ENCODE data around the gene RNU4-1. TPM values are rescaled to one million over a fixed set of nuclear protein-coding genes. Genes with fewer than 3 reads are reported as not detected.
"Not testable (repeated sequence)": the region's sequence is repeated elsewhere in the genome, so short reads cannot be mapped to it uniquely, and the experiment has no call there.

The RNU4-1 gene
- total and polyA plus RNA-seq, 2 donors (not counting 3 experiments of a cell fraction or from before 2014, with no cell fraction given) = under 0.01 to 2,141 TPM

DNA sequence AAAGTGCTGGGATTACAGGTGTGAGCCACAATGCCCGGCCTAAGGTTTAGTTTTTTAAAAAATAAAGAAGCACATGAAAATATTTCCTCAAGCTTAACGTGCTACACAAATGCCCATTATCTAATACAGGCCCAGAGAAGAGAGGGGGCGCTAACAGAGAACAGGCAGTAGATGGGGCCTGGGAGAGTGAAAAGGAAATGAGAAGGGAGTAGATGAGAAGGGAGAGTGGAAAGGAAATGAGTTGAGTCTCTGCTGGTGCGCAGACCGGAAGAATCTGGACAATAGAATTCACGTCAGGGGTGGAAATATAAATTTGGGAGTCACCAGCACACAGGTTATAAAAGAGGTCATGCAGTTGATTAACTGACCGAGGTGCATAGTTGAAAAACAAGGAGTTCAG, 38.2 kb downstream of the RNU4-1 start:
- dilution Hi-C loops (cut with MboI; ENCODE audit: extremely low pct_ligation_motif_present, low sequenced_read_pairs) = no loop called here
- no peaks in the 10 kb centered on the region for H3K9me1 ChIP-seq (replicated peaks; ENCODE audit: control insufficient read depth, extremely low read depth, insufficient read depth, low read length)
- peak overlapping the region; percentile 73 for H3K4me2 ChIP-seq (ENCODE audit: insufficient read depth, low read length)
- FAIRE-seq (peak; percentile 87), DNase-seq (ENCODE audit: low read depth, low spot score) (peak; percentile 90)
- H3K4me1 ChIP-seq (ENCODE audit: control insufficient read depth, extremely low read depth, insufficient read depth, low read length) = peaks cover 66% of the 10 kb centered on the region
- BruUV-seq (replicated peaks) = no TSS peak
- H3K79me2 ChIP-seq (ENCODE audit: control insufficient read depth, insufficient read depth, low read length) = peaks cover 88% of the 10 kb centered on the region
- intact Hi-C loops (cut with micrococcal nuclease) = no loop called here
- H2AFZ ChIP-seq (ENCODE audit: low read depth, low read length) = no peak overlapping the region
- H3K9me3 ChIP-seq (replicated peaks; ENCODE audit: control insufficient read depth, insufficient read depth, low read length) = no peaks in the 10 kb centered on the region
- CTCF ChIA-PET = interaction anchor here (1.3 to 33.5 kb wide), 4 partner anchors 3 to 53 kb away, joined by 7 to 1402 read pairs (median 906); partner anchors contain the start of genes PXN and RPLP0
- H3K27me3 ChIP-seq (ENCODE audit: control insufficient read depth in 2 of 2, insufficient read depth in 2 of 2, low read length in 2 of 2) = no peaks in the 10 kb centered on the region
- TF ChIP-seq FOS (IDR thresholded peaks at IDR 0.05; ENCODE audit: borderline replicate concordance, insufficient read depth, low read length) (peak; percentile 70), JUN (IDR thresholded peaks at IDR 0.05; ENCODE audit: borderline replicate concordance, insufficient read depth, insufficient read length, low read depth) (peak; percentile 73), CTCF (IDR thresholded peaks at IDR 0.05; ENCODE audit: extremely low read depth in 1 of 2, insufficient read depth in 1 of 2, low read depth in 1 of 2, low read length in 2 of 2) (peak; percentile 51 to 59), POLR2A (IDR thresholded peaks at IDR 0.05; ENCODE audit: low read depth, low read length) (peak; percentile 19)
- TF ChIP-seq, protein P1, sequence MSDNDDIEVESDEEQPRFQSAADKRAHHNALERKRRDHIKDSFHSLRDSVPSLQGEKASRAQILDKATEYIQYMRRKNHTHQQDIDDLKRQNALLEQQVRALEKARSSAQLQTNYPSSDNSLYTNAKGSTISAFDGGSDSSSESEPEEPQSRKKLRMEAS (IDR thresholded peaks at IDR 0.05; ENCODE audit: insufficient read depth, insufficient read length) = no peak
- peak overlapping the region; percentile 58 for H3K9ac ChIP-seq (replicated peaks; ENCODE audit: extremely low read depth, insufficient read depth, low read length)
- H3K4me3 ChIP-seq (replicated peaks in 1 of 3; ENCODE audit: insufficient read depth in 1 of 3, low read depth in 1 of 3, low read length in 3 of 3) = no peak overlapping the region
- POLR2A ChIA-PET = interaction anchor here (1.4 to 4.0 kb wide), 5 partner anchors 16 to 54 kb away, joined by 10 to 59 read pairs (median 15); partner anchors contain the start of genes RNU4-1, RNU4-2 and RPLP0
- peak overlapping the region; percentile 96 for H3K27ac ChIP-seq (ENCODE audit: insufficient read depth, low read depth, low read length)
- no peaks in the 10 kb centered on the region for H4K20me1 ChIP-seq (replicated peaks; ENCODE audit: control insufficient read depth, extremely low read depth, insufficient read depth, low read length)
- H3K36me3 ChIP-seq (ENCODE audit: control insufficient read depth in 2 of 2, extremely low read depth in 1 of 2, insufficient read depth in 2 of 2, low read length in 2 of 2) = peaks cover 0 to 4% of the 10 kb centered on the region in 2 experiments

- not testable (repeated sequence) for H4K20me1 ChIP-seq (replicated peaks; ENCODE audit: control insufficient read depth, extremely low read depth, insufficient read depth, low read length)
These were observed 39.7 kb downstream of the RNU4-1 start for GRCh38 chr12:120253313-120253712.

More at GRCh38 chr12:120253313-120253712, 39.7 kb downstream of the RNU4-1 start:
- H3K27me3 ChIP-seq (ENCODE audit: control insufficient read depth in 2 of 2, insufficient read depth in 2 of 2, low read length in 2 of 2); H3K9me3 ChIP-seq (replicated peaks; ENCODE audit: control insufficient read depth, insufficient read depth, low read length); DNase-seq (ENCODE audit: low read depth, low spot score); POLR2A ChIA-PET; intact Hi-C loops (cut with micrococcal nuclease); H3K36me3 ChIP-seq (ENCODE audit: control insufficient read depth in 2 of 2, extremely low read depth in 1 of 2, insufficient read depth in 2 of 2, low read length in 2 of 2); H3K9ac ChIP-seq (replicated peaks; ENCODE audit: extremely low read depth, insufficient read depth, low read length); BruUV-seq (replicated peaks); H3K9me1 ChIP-seq (replicated peaks; ENCODE audit: control insufficient read depth, extremely low read depth, insufficient read depth, low read length); dilution Hi-C loops (cut with MboI; ENCODE audit: extremely low pct_ligation_motif_present, low sequenced_read_pairs); H2AFZ ChIP-seq (ENCODE audit: low read depth, low read length); H3K4me2 ChIP-seq (ENCODE audit: insufficient read depth, low read length); H3K4me3 ChIP-seq (replicated peaks in 1 of 3; ENCODE audit: insufficient read depth in 1 of 3, low read depth in 1 of 3, low read length in 3 of 3); FAIRE-seq: not testable (repeated sequence)
- H3K27ac ChIP-seq (ENCODE audit: insufficient read depth, low read depth, low read length) = peak overlapping the region; percentile 29
- H3K79me2 ChIP-seq (ENCODE audit: control insufficient read depth, insufficient read depth, low read length) = peaks cover 87% of the 10 kb centered on the region
- CTCF ChIA-PET = interaction anchor here (24.5 to 33.5 kb wide), 3 partner anchors 4 to 25 kb away, joined by 906 to 1402 read pairs (median 906); partner anchors contain the start of gene PXN
- H3K4me1 ChIP-seq (ENCODE audit: control insufficient read depth, extremely low read depth, insufficient read depth, low read length) = peaks cover 68% of the 10 kb centered on the region
